GM23338 (cell line): ENCODE measurements around the gene TEX29.

ENCODE experiments used
- CREB1 ChIP-seq: fragments of 250-450 bp; sonication (Bioruptor Pico); IDR thresholded peaks from 2 replicates; pipeline ENCODE4 v1.5.0; 2020; ENCODE audit warnings: low read depth, mild to moderate bottlenecking, moderate library complexity
- CTCF ChIP-seq, 2 experiments: fragments of 200-600 bp in 1 of 2; sonication (generic) in 1 of 2; conservative IDR thresholded peaks; 2 replicates each; pipeline versions ENCODE4 v1.5.1 to v1.6.1; 2016 to 2017; ENCODE audit warnings: antibody characterized with exemption in 2 of 2, low read depth in 2 of 2, mild to moderate bottlenecking in 2 of 2, moderate library complexity in 1 of 2
- ETS1 ChIP-seq: IDR thresholded peaks from 2 replicates; pipeline ENCODE4 v1.6.1; 2016; ENCODE audit warnings: antibody characterized with exemption
- EZH2 ChIP-seq: fragments of 200-600 bp; sonication (generic); IDR thresholded peaks from one replicate; pipeline ENCODE4 v1.8.0; 2017; ENCODE audit warnings: antibody characterized with exemption, mild to moderate bottlenecking, low read depth; ENCODE audit not compliant: unreplicated experiment
- POLR2AphosphoS5 ChIP-seq: IDR thresholded peaks from 2 replicates; pipeline ENCODE4 v1.6.1; 2016; ENCODE audit warnings: antibody characterized with exemption, low read depth
- REST ChIP-seq: IDR thresholded peaks from one replicate; pipeline ENCODE4 v1.6.1; 2018; ENCODE audit warnings: antibody characterized with exemption; ENCODE audit not compliant: unreplicated experiment
- ZNF331 ChIP-seq: fragments of 250-450 bp; sonication (Bioruptor Pico); IDR thresholded peaks from 2 replicates; pipeline ENCODE4 v1.5.0; 2020; ENCODE audit warnings: low read depth, mild to moderate bottlenecking, moderate library complexity

GRCh38 chr13:111380431-111380830, 60.0 kb downstream of the TEX29 start:
- TF ChIP-seq CTCF (conservative IDR thresholded peaks at IDR 0.05; ENCODE audit: low read depth in 2 of 2) (no peak), ZNF331 (no peak), POLR2AphosphoS5 (no peak), CREB1 (CRISPR knock-in tag) (no peak), EZH2 (no peak), ETS1 (no peak), REST (no peak)
